ENCODE measurements around the gene DGKI. TPM values are rescaled to one million over a fixed set of nuclear protein-coding genes. Genes with fewer than 3 reads are reported as not detected.

Gene DGKI
- total RNA-seq, 2 donors from 2014 or later, result 0.24 to 0.34 TPM

- no peak for ATAC-seq
- DNase-seq, result no peak
- intact Hi-C loops (cut with DNase I, micrococcal nuclease), result loop anchor here in 1 of 2 donors (10.0 kb wide), 1 partner anchor 428 kb away; no protein-coding TSS in a partner anchor
These were observed 253.6 kb downstream of the DGKI start for GRCh38 chr7:137593115-137593711.

DNA sequence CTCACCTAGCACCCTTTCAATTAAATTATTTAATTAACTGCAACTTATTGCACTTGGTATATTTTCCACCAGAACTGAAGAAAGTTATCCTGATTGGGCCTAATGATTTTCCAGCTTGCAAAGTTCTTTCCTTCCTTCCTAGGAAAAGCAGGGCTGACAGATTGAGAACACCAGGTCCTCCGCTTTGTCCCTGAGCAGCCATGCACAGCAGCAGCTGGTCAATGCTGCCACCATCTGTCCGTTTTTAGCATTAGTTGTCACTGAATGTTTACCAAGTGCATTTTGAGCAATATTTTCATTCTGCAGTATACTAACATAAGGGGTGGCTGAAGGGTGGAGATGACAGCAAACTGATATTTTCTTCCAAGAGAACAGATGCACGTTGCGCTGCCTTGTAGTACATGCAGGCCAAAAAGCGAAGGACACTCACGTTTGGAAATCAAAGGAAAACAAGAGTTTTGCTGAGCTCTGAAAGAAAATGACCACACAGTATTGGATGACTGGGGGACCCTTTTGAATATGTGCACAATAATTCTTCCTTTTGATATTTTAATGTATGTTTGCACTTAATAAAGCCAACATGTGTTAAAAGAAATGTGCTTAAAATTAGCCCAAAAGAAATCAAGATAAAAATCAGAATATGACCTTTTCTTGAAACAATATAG lies 254.4 kb downstream of the DGKI start:
- intact Hi-C loops (cut with DNase I, micrococcal nuclease), result loop anchor here in 1 of 2 donors (10.0 kb wide), 1 partner anchor 428 kb away; no protein-coding TSS in a partner anchor
- ATAC-seq (peak; percentile 94), DNase-seq (peak; percentile 40 to 45)

- ATAC-seq (peak; percentile 79), DNase-seq (no peak)
- intact Hi-C loops (cut with DNase I, micrococcal nuclease), result loop anchor here in 1 of 2 donors (10.0 kb wide), 1 partner anchor 427 kb away; no protein-coding TSS in a partner anchor
These were observed 255.3 kb downstream of the DGKI start for GRCh38 chr7:137591421-137591837.

DNA sequence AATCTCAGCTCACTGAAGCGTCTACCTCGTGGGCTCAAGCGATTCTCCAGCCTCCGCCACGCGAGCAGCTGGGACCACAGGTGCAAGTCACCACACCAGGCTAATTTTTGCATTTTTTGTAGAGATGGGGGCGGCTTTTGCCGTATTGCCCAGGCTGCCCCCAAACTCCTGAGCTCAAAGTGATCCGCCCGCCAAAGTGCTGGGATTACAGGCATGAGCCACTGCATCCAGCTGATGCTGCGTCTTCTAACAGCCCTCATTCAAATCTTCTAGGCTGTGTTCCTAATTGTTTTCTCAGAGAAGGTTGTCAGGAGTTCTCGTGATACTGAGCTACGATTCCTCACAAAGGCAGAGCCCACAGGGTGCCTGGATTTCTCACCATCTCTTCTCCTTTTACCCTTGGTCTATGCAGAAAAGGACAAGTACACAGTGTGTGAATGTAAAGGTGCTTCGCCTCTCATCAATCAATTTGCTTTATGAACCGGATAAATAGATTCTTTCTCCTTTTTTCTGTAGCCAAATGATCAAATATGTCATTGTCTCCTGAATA lies 255.9 kb downstream of the DGKI start:
- ATAC-seq (no peak), DNase-seq (no peak)
- intact Hi-C loops (cut with DNase I, micrococcal nuclease), result loop anchor here in 1 of 2 donors (10.0 kb wide), 1 partner anchor 426 kb away; no protein-coding TSS in a partner anchor

- ATAC-seq, result no peak
- no peak for DNase-seq
- intact Hi-C loops (cut with DNase I, micrococcal nuclease), result loop anchor here in 1 of 2 donors (10.0 kb wide), 1 partner anchor 425 kb away; no protein-coding TSS in a partner anchor
These were observed 256.6 kb downstream of the DGKI start for GRCh38 chr7:137590071-137590755.

- intact Hi-C loops (cut with DNase I, micrococcal nuclease), result no loop called here
- no peak for DNase-seq
- no peak for ATAC-seq
These were observed 259.4 kb downstream of the DGKI start for GRCh38 chr7:137587326-137587725.

DNA sequence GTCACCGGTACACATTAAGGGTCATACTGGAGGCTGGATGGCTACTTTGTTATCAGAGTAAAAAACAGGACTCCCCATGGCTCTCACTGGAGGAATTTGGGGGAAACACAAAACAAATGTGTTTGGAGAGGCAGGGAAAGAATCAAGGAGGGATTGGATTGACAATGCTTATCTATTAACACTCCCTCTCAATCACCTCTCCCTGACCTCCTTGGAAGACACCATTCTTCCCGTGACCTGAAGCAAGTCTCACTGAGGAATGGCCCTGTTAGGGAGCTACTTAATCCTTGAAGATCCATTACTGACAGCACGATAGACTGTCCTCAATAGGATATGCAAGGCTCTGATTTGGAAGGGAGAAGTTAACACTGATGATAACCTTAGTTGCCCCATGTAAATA lies 261.2 kb downstream of the DGKI start:
- ATAC-seq (no peak), DNase-seq (no peak)
- intact Hi-C loops (cut with DNase I, micrococcal nuclease), result no loop called here

DNA sequence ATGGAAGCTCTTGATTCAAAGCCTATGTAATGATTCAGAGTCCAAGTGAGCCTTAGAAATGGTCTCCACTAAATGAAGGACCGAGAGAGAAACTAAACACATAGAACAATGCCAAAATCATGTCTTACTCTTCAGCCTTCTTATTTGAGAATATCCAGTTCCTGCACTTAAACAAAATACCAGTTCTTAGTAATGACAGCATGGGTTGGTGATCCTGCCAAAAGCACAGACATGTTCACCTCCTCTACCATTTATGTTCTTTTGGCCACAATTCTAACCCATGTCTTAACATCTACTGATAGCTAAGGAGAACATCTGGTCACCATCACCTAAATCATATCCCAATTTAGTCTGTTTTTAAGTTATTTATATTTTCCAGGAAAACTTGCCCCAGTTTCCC lies 263.6 kb downstream of the DGKI start:
- DNase-seq, result no peak

GRCh38 chr7:137579913-137580640 lies 266.7 kb downstream of the DGKI start:
- ATAC-seq (no peak), DNase-seq (no peak)
- intact Hi-C loops (cut with DNase I, micrococcal nuclease), result no loop called here

More for the DNA sequence above, 263.6 kb downstream of the DGKI start:
- ATAC-seq, result no peak
- intact Hi-C loops (cut with DNase I, micrococcal nuclease), result no loop called here

DNA sequence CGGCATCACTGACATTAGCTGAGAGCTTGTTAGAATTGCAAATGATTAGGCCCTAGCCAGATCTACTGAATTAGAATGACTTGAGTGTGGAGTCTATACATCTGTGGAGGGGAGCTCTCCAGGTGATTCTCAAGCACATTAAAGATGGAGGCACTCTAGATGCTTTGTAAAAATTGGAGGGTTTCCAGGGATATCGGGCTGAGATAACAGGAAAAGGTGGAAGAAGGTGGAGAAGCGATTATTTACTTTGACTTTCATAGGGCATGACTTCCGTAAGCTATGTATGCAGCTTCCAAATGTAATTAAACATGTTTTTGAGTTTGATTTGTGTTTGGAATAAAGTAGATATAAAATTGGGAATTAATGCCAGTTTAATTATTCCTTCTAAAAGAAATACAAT lies 268.2 kb downstream of the DGKI start:
- no peak for DNase-seq
- intact Hi-C loops (cut with DNase I, micrococcal nuclease), result no loop called here
- no peak for ATAC-seq

DNA sequence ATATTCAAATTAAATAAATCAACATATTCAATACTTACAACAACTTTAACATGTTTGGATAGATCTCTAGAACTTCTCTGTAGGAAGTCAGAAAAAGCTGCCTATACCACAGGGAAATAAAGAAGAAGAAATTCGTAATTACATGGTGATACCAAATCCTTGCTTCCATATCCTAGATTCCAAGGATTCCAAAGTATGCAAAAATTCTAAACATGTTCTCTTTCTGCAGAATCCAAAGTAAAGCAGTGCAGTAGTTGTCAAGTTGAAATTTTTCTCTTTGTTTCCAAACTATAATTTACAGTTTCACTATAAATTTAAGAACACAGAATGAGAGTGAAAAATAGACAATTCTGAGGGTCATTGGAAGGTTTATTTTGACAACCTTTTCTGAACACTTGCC lies 269.6 kb downstream of the DGKI start:
- no peak for ATAC-seq
- DNase-seq, result no peak
- intact Hi-C loops (cut with DNase I, micrococcal nuclease), result no loop called here

DNA sequence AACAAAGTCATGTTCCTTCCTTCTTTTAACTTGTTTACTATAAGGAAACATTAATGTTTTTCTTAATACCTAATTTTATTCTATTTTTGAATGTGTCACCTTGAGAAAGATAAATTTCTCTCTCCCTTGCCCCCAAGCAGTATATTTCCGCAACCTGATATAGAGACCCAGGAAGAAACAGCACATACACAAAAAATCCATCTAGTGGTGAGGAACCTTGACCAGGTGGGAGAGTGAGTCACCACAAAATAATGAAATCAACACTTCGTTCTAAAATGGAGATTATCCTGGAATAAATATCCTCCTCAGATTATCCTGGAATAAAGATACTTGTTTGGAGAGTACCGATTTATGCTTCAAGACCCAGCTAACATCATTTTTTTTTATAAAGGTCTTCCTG lies 270.3 kb downstream of the DGKI start:
- DNase-seq (no peak), ATAC-seq (no peak)
- intact Hi-C loops (cut with DNase I, micrococcal nuclease), result no loop called here

DNA sequence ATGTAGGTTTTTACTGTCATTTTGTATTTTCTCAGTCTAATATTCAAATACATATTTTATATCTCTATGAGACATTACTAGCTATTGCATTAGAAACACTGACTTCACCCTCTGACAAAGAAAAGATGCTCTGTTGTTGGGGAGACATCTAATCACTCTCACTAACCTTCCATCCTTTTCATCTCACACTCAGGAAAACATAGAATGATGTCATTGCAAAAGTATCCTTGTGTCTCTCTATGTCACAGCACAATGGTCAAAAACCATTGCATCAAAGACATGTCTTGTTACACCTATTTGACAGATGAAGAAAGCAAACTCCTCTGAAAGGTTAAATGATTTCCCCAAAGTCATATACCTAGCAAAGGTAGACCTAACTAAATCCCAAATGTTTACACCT lies 272.0 kb downstream of the DGKI start:
- no peak for ATAC-seq
- intact Hi-C loops (cut with DNase I, micrococcal nuclease), result no loop called here

GRCh38 chr7:137572056-137572784 lies 274.6 kb downstream of the DGKI start:
- ATAC-seq (no peak), DNase-seq (no peak)
- intact Hi-C loops (cut with DNase I, micrococcal nuclease), result no loop called here

More for the DNA sequence above, 272.0 kb downstream of the DGKI start:
- no peak for DNase-seq

- intact Hi-C loops (cut with DNase I, micrococcal nuclease), result no loop called here
- ATAC-seq (no peak), DNase-seq (no peak)
These were observed 282.1 kb downstream of the DGKI start for GRCh38 chr7:137564677-137565076.

DNA sequence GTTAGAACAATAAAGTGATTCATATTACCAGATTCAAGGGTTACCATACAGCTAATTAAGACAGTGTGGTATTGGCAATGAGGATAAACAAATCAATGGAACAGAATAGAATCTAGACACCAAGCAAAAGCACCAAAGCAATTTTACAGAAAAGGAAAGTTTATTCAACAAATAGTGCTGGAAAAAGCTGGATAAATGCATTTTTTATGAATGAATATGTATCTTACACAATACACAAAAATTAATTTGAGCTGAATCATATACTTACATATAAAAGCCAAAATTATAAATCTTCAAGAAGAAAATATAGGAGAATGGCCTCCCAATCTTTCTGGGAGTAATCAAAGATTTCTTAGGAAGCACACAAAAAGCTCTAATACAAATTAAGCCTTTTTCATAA lies 282.8 kb downstream of the DGKI start:
- ATAC-seq (no peak), DNase-seq (no peak)
- intact Hi-C loops (cut with DNase I, micrococcal nuclease), result no loop called here

DNA sequence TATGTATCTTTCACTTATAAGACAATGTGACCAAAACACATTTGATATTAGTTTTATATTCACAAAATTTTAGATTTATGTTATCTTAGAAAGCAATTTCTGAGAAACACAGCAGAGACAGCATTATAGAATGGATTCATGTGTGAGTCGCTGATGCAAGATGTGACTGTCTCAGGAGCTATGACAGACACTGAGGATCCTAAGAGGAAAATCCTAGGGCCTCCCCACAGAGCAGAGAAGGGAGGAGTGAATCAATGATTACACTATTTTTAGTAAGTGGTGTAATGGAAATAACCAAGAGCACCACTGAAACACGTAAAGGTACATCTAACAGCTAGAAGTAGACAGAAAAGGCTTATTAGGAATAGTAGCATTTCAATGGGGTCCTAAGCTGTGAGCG lies 299.3 kb downstream of the DGKI start:
- ATAC-seq, result no peak
- DNase-seq, result no peak
- intact Hi-C loops (cut with DNase I, micrococcal nuclease), result no loop called here

GRCh38 chr7:137546671-137547070 lies 300.1 kb downstream of the DGKI start:
- intact Hi-C loops (cut with DNase I, micrococcal nuclease), result no loop called here
- ATAC-seq, result no peak
- DNase-seq, result no peak
